SK-N-SH (cell line): ENCODE measurements around the gene TSPAN7. TPM values are rescaled to one million over a fixed set of nuclear protein-coding genes. Genes with fewer than 3 reads are reported as not detected.

ENCODE experiments used
- CTCF ChIA-PET: fragments of 300-600, 350-600 bp; formaldehyde crosslinking; extraction: SDS; loops from one replicate; lab custom pipeline; 2021; lab: Yijun Ruan, JAX
- POLR2A ChIA-PET: fragments of 350-600 bp; sonication (Branson Sonifier 250); formaldehyde crosslinking; extraction: SDS; loops from one replicate; lab custom pipeline; 2020; ENCODE audit warnings: antibody characterized with exemption, inconsistent platforms; lab: Yijun Ruan, JAX
- DNase-seq: peaks from one replicate; pipeline ENCODE4 v3.0.0; 2012
- H2AFZ ChIP-seq: fragments of 200-600 bp; sonication (generic); 2 replicates; pipeline ENCODE4 v1.8.1; 2016; ENCODE audit warnings: antibody characterized with exemption, mild to moderate bottlenecking, low read depth
- H3F3A ChIP-seq: fragments of 200-600 bp; sonication (generic); replicated peaks from 2 replicates; pipeline ENCODE3; 2016; ENCODE audit warnings: antibody characterized with exemption, mild to moderate bottlenecking; ENCODE audit not compliant: insufficient read depth
- H3K27ac ChIP-seq, 2 experiments: fragments of 200-500 bp in 1 of 2; fragments of 200-600 bp in 1 of 2; sonication (Bioruptor generic) in 1 of 2; sonication (generic), shearing (Covaris generic) in 1 of 2; 2 replicates each; pipeline versions ENCODE4 v1.5.1 to v1.6.1; 2014 to 2016; ENCODE audit warnings: low read depth in 2 of 2, inconsistent platforms in 1 of 2, low read length in 1 of 2, mild to moderate bottlenecking in 1 of 2, mixed read lengths in 1 of 2
- H3K27me3 ChIP-seq: fragments of 200-600 bp; sonication (generic), shearing (Covaris generic); 2 replicates; pipeline ENCODE4 v1.6.1; 2016; ENCODE audit warnings: mixed run types; ENCODE audit not compliant: insufficient read depth
- H3K36me3 ChIP-seq, 2 experiments: fragments of 200-500 bp in 1 of 2; fragments of 200-600 bp in 1 of 2; sonication (Bioruptor generic) in 1 of 2; sonication (generic) in 1 of 2; replicated peaks in 1 of 2; 2 replicates each; pipeline versions ENCODE3 to v1.5.1; 2014 to 2016; ENCODE audit warnings: low read length in 1 of 2, mild to moderate bottlenecking in 1 of 2; ENCODE audit not compliant: insufficient read depth in 2 of 2, control insufficient read depth in 1 of 2
- H3K4me1 ChIP-seq, 2 experiments: fragments of 200-500 bp in 1 of 2; fragments of 200-600 bp in 1 of 2; sonication (Bioruptor generic) in 1 of 2; sonication (generic), shearing (Covaris generic) in 1 of 2; 2 replicates each; pipeline versions ENCODE4 v1.5.1 to v1.6.1; 2014 to 2016; ENCODE audit warnings: low read depth in 1 of 2, low read length in 1 of 2, mixed run types in 1 of 2; ENCODE audit not compliant: insufficient read depth in 2 of 2, control insufficient read depth in 1 of 2
- H3K4me2 ChIP-seq: fragments of 200-600 bp; sonication (generic), shearing (Covaris generic); 2 replicates; pipeline ENCODE4 v1.6.1; 2017; ENCODE audit warnings: mixed run types
- H3K4me3 ChIP-seq, 2 experiments: fragments of 200-500 bp in 1 of 2; fragments of 200-600 bp in 1 of 2; sonication (Bioruptor generic) in 1 of 2; sonication (generic), shearing (Covaris generic) in 1 of 2; 2 replicates each; pipeline versions ENCODE4 v1.5.1 to v1.8.1; 2014 to 2016; ENCODE audit warnings: low read depth in 2 of 2, inconsistent platforms in 1 of 2, low read length in 1 of 2, mild to moderate bottlenecking in 1 of 2, mixed read lengths in 1 of 2, moderate library complexity in 1 of 2
- H3K79me2 ChIP-seq: fragments of 200-600 bp; sonication (generic); 2 replicates; pipeline ENCODE4 v1.8.1; 2017; ENCODE audit warnings: mild to moderate bottlenecking; ENCODE audit not compliant: insufficient read depth
- H3K9ac ChIP-seq: fragments of 200-600 bp; sonication (generic); 2 replicates; pipeline ENCODE4 v1.6.1; 2017; ENCODE audit warnings: mixed run types
- H3K9me2 ChIP-seq: fragments of 200-600 bp; sonication (generic); 2 replicates; pipeline ENCODE4 v1.6.1; 2017; ENCODE audit warnings: mixed run types
- H3K9me3 ChIP-seq: fragments of 200-600 bp; sonication (generic); 2 replicates; pipeline ENCODE4 v1.6.1; 2017; ENCODE audit warnings: mixed run types, mild to moderate bottlenecking, moderate library complexity
- H4K20me1 ChIP-seq: fragments of 200-600 bp; sonication (generic); 2 replicates; pipeline ENCODE4 v1.6.1; 2017; ENCODE audit warnings: mild to moderate bottlenecking, mixed run types; ENCODE audit not compliant: insufficient read depth
- EZH2phosphoT487 ChIP-seq: fragments of 200-600 bp; sonication (generic); IDR thresholded peaks from 2 replicates; pipeline ENCODE4 v1.6.1; 2017; ENCODE audit warnings: low read depth, mixed run types, mild to moderate bottlenecking, antibody characterized with exemption, moderate library complexity, borderline replicate concordance
- FOSL2 ChIP-seq: IDR thresholded peaks from 2 replicates; pipeline ENCODE4 v1.4.0; 2012; ENCODE audit warnings: low read depth, mild to moderate bottlenecking, moderate library complexity, borderline replicate concordance
- JUND ChIP-seq: IDR thresholded peaks from 2 replicates; pipeline ENCODE4 v1.4.0; 2012
- MAX ChIP-seq: IDR thresholded peaks from 2 replicates; pipeline ENCODE4 v1.4.0; 2012; ENCODE audit warnings: low read depth
- MEF2A ChIP-seq: IDR thresholded peaks from 2 replicates; pipeline ENCODE4 v1.4.0; 2012; ENCODE audit warnings: low read depth, borderline replicate concordance
- PBX3 ChIP-seq: IDR thresholded peaks from 2 replicates; pipeline ENCODE4; 2012
- POLR2AphosphoS5 ChIP-seq: IDR thresholded peaks from 2 replicates; pipeline ENCODE4 v1.6.1; 2012; ENCODE audit warnings: low read depth, low read length
- SIN3A ChIP-seq: IDR thresholded peaks from 2 replicates; pipeline ENCODE4 v1.6.1; 2012; ENCODE audit warnings: low read depth, mild to moderate bottlenecking, low read length, moderate library complexity, borderline replicate concordance
- SMC3 ChIP-seq: IDR thresholded peaks from 2 replicates; pipeline ENCODE4 v1.6.1; 2012; ENCODE audit warnings: low read depth, low read length, improper control_type of control experiment
- TAF1 ChIP-seq: IDR thresholded peaks from 2 replicates; pipeline ENCODE4 v1.6.1; 2012; ENCODE audit warnings: low read depth, mild to moderate bottlenecking, low read length, moderate library complexity, borderline replicate concordance
- TEAD4 ChIP-seq: IDR thresholded peaks from 2 replicates; pipeline ENCODE4 v1.4.0; 2012; ENCODE audit warnings: mild to moderate bottlenecking, borderline replicate concordance; ENCODE audit not compliant: insufficient read depth
- YY1 ChIP-seq: IDR thresholded peaks from 2 replicates; pipeline ENCODE4 v1.4.0; 2012; ENCODE audit warnings: low read depth, mild to moderate bottlenecking
- ZBTB33 ChIP-seq: IDR thresholded peaks from 2 replicates; pipeline ENCODE4 v1.4.0; 2012; ENCODE audit warnings: low read depth, borderline replicate concordance
- WGBS: methylation state at CpG from one replicate; pipeline ENCODE4 v1.1.6; 2017; ENCODE audit warnings: low lambda C conversion rate; 5-methylcytosine and 5-hydroxymethylcytosine counted together
- polyA plus RNA-seq, 3 experiments: library from polyadenylated mRNA; depleted of rRNA; stranded (reverse); fragments of >200 nt; gene quantifications; 2 replicates each; pipeline ENCODE4 v1.2.3, GENCODE V29; 2012
- TF ChIP-seq, protein P1 (sequence below): fragments of 150-350 bp; IDR thresholded peaks from 2 replicates; pipeline ENCODE4 v1.6.1; 2017; ENCODE audit warnings: antibody characterized with exemption, low read length, low read depth, borderline replicate concordance

TSPAN7 gene
- polyA plus RNA-seq, 1 of the 3 experiments (the other 2 are of a cell fraction): 0.39 TPM

DNA sequence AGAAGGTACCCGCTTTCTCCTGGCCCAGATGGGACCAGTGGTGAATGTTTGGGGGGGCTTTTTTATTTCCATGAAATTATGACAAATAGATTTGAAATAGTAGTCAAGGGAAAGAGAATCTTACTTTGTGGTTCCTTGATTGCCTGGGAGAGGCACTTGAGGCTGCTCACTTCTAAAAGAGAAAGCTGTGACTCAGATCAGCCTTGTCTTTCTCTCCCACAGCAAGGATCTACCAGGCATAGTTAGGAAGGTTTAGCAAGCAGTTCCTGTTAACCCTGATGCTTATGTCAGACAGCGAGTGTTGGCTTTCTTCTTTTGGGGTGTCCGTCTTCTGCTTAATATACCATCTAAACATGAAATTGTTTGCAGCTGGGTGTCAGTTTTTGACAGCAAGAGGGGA is 114.5 kb downstream of the TSPAN7 start:
- Histone ChIP-seq H3K79me2 (no peaks in the 10 kb centered on the region), H3K9me3 (no peaks in the 10 kb centered on the region), H3K36me3 (no peaks in the 10 kb centered on the region), H2AFZ (no peak overlapping the region), H3K27ac (no peak overlapping the region), H3K4me2 (no peak overlapping the region), H3K4me3 (no peak overlapping the region), H3K9ac (no peak overlapping the region), H3K27me3 (no peaks in the 10 kb centered on the region; the same call in none of the 2 replicates), H3K4me1 (no peaks in the 10 kb centered on the region), H3K9me2 (no peaks in the 10 kb centered on the region), H4K20me1 (no peaks in the 10 kb centered on the region), H3F3A (no peaks in the 10 kb centered on the region)
- WGBS: 29% methylated on average over 3 of the region's 3 CpGs
- CTCF ChIA-PET: interaction anchor here (1.6 to 3.3 kb wide), 2 partner anchors 11 to 16 kb away, joined by 3 to 13 read pairs; no protein-coding TSS in a partner anchor
- no peak for DNase-seq
- POLR2A ChIA-PET: no interaction called here
- TF ChIP-seq TEAD4 (no peak), MAX (no peak), EZH2phosphoT487 (no peak), TAF1 (no peak), POLR2AphosphoS5 (no peak), JUND (no peak)

DNA sequence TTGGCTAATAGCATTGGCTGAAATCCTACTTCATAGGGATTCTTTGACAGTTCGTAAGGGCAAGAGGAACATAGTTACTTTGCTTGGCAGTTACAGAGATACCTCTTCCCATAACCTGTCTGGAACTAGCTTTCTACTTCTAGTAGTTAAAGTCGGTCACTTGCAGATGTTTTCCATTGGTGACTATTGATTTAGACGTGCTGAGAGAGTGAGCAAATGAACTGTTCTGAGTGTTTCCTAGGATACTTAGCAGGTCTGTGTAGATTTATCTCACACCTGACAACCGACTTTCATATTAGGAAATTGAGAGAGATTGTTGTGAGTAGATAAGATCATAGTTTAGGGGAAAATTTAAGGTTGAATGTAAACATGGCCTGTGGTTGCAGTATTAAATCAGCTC is 116.8 kb downstream of the TSPAN7 start:
- H2AFZ ChIP-seq: no peak overlapping the region
- H4K20me1 ChIP-seq: no peaks in the 10 kb centered on the region
- H3K4me3 ChIP-seq: no peak overlapping the region
- H3K27ac ChIP-seq: no peak overlapping the region
- no peak for DNase-seq
- POLR2A ChIA-PET: no interaction called here
- WGBS: 11% methylated on average over 4 of the region's 4 CpGs
- H3F3A ChIP-seq: no peaks in the 10 kb centered on the region
- H3K79me2 ChIP-seq: no peaks in the 10 kb centered on the region
- H3K4me1 ChIP-seq: no peaks in the 10 kb centered on the region
- no peak overlapping the region for H3K4me2 ChIP-seq
- H3K36me3 ChIP-seq: no peaks in the 10 kb centered on the region
- CTCF ChIA-PET: no interaction called here
- H3K9ac ChIP-seq: no peak overlapping the region
- no peaks in the 10 kb centered on the region; the same call in none of the 2 replicates for H3K27me3 ChIP-seq
- TF ChIP-seq PBX3: no peak
- no peak for TF ChIP-seq MEF2A
- no peak for TF ChIP-seq FOSL2
- TF ChIP-seq, protein P1, sequence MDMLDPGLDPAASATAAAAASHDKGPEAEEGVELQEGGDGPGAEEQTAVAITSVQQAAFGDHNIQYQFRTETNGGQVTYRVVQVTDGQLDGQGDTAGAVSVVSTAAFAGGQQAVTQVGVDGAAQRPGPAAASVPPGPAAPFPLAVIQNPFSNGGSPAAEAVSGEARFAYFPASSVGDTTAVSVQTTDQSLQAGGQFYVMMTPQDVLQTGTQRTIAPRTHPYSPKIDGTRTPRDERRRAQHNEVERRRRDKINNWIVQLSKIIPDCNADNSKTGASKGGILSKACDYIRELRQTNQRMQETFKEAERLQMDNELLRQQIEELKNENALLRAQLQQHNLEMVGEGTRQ: no peak
- no peak for TF ChIP-seq YY1
- TF ChIP-seq ZBTB33: no peak
- no peak for TF ChIP-seq SMC3
- TF ChIP-seq POLR2AphosphoS5: no peak
- no peak for TF ChIP-seq SIN3A
- H3K9me3 ChIP-seq: no peaks in the 10 kb centered on the region
- H3K9me2 ChIP-seq: no peaks in the 10 kb centered on the region
